GM12878 (cell line): Measurements from ENCODE around the gene COL27A1. TPM values are rescaled to one million over a fixed set of nuclear protein-coding genes. Genes with fewer than 3 reads are reported as not detected.

ENCODE experiments used
- ATAC-seq: fragments of 200-7000 bp; cut with Tn5 transposase; 3 replicates; pipeline ENCODE4 v1.9.1; 2020; ENCODE audit warnings: mild to moderate bottlenecking, moderate library complexity
- BruUV-seq: library from RNA; stranded (reverse); fragments of 400-500 nt; replicated peaks from 2 replicates; lab custom pipeline; 2021; lab: Mats Ljungman, UMichigan
- CTCF ChIA-PET: fragments of 300-600 bp; sonication (Branson Sonifier 250); formaldehyde crosslinking; extraction: SDS; loops from one replicate; lab custom pipeline; 2021; ENCODE audit warnings: inconsistent platforms; lab: Yijun Ruan, JAX
- POLR2A ChIA-PET: fragments of 350-600 bp; formaldehyde crosslinking; extraction: SDS; loops from one replicate; lab custom pipeline; 2021; ENCODE audit warnings: inconsistent platforms; lab: Charles Lee
- RAD21 ChIA-PET: fragments of 300-600 bp; sonication (Branson Sonifier 250); formaldehyde crosslinking; loops from one replicate; lab custom pipeline; 2023; ENCODE audit warnings: antibody characterized with exemption; ENCODE audit not compliant: unreplicated experiment; lab: Charles Lee
- SMC1A ChIA-PET: fragments of 300-600 bp; sonication (Branson Sonifier 250); formaldehyde crosslinking; loops from one replicate; lab custom pipeline; 2023; ENCODE audit not compliant: unreplicated experiment, uncharacterized antibody; lab: Charles Lee
- DNase-seq: peaks from one replicate; pipeline ENCODE4 v3.0.0-alpha.2; 2011; ENCODE audit warnings: low read depth, low spot score
- FAIRE-seq: peaks from 3 replicates; lab custom pipeline; 2011; peaks lifted over from hg19 to GRCh38; lab: Jason Lieb, UNC
- H2AFZ ChIP-seq: 2 replicates; pipeline ENCODE4 v1.6.0; 2011; ENCODE audit warnings: low read depth, low read length, control low read depth; ENCODE audit not compliant: control insufficient read depth
- H3K27ac ChIP-seq: 2 replicates; pipeline ENCODE4 v1.5.1; 2011; ENCODE audit warnings: control low read depth; ENCODE audit not compliant: control insufficient read depth, insufficient read depth
- H3K27me3 ChIP-seq, 2 experiments: replicated peaks in 1 of 2; 2 replicates each; pipeline versions ENCODE4 v1.6.0 to v1.6.1; 2011; ENCODE audit warnings: low read length in 1 of 2; ENCODE audit not compliant: control insufficient read depth in 2 of 2, insufficient read depth in 2 of 2
- H3K36me3 ChIP-seq, 2 experiments: 2 replicates each; pipeline ENCODE4 v1.5.1; 2011; ENCODE audit warnings: low read length in 1 of 2; ENCODE audit not compliant: control insufficient read depth in 2 of 2, insufficient read depth in 2 of 2
- H3K4me1 ChIP-seq: 2 replicates; pipeline ENCODE4 v1.6.1; 2011; ENCODE audit warnings: mild to moderate bottlenecking, low read length, moderate library complexity, mixed read lengths; ENCODE audit not compliant: control insufficient read depth, insufficient read depth
- H3K4me2 ChIP-seq: 2 replicates; pipeline ENCODE4 v1.6.0; 2011; ENCODE audit warnings: control low read depth; ENCODE audit not compliant: control insufficient read depth, insufficient read depth
- H3K4me3 ChIP-seq: fragments of 200-600 bp; sonication (generic); 2 replicates; pipeline ENCODE4 v1.5.1; 2016
- H3K79me2 ChIP-seq: 2 replicates; pipeline ENCODE4 v1.6.0; 2011; ENCODE audit warnings: low read length; ENCODE audit not compliant: control insufficient read depth, insufficient read depth
- H3K9ac ChIP-seq: 2 replicates; pipeline ENCODE4 v1.8.0; 2011; ENCODE audit warnings: low read length, control low read depth, mixed read lengths; ENCODE audit not compliant: control insufficient read depth, insufficient read depth
- H3K9me3 ChIP-seq: replicated peaks from 3 replicates; pipeline ENCODE4 v1.5.1; 2011; ENCODE audit warnings: mild to moderate bottlenecking, low read length; ENCODE audit not compliant: control insufficient read depth, insufficient read depth
- H4K20me1 ChIP-seq: 2 replicates; pipeline ENCODE4 v1.6.0; 2011; ENCODE audit not compliant: control insufficient read depth, insufficient read depth
- BMI1 ChIP-seq: fragments of 450-650 bp; IDR thresholded peaks from 2 replicates; pipeline ENCODE4 v1.6.1; 2016; ENCODE audit warnings: mild to moderate bottlenecking, moderate library complexity, borderline replicate concordance
- CREM ChIP-seq: IDR thresholded peaks from 2 replicates; pipeline ENCODE4 v1.6.1; 2014; ENCODE audit warnings: antibody characterized with exemption, low read depth
- DPF2 ChIP-seq: fragments of 450-650 bp; IDR thresholded peaks from 2 replicates; pipeline ENCODE4 v1.6.1; 2017; ENCODE audit warnings: mild to moderate bottlenecking
- ESRRA ChIP-seq: IDR thresholded peaks from 2 replicates; pipeline ENCODE4 v1.6.1; 2012; ENCODE audit warnings: mild to moderate bottlenecking, low read length, improper control_type of control experiment
- GABPA ChIP-seq: IDR thresholded peaks from 2 replicates; pipeline ENCODE4 v1.6.1; 2014; ENCODE audit warnings: antibody characterized with exemption, low read depth, mild to moderate bottlenecking, inconsistent platforms
- IKZF1 ChIP-seq: fragments of 450-650 bp; conservative IDR thresholded peaks from 2 replicates; pipeline ENCODE4 v1.6.1; 2017; ENCODE audit warnings: antibody characterized with exemption, mild to moderate bottlenecking
- KLF5 ChIP-seq: fragments of 450-650 bp; IDR thresholded peaks from 2 replicates; pipeline ENCODE4 v1.6.1; 2014; ENCODE audit warnings: mild to moderate bottlenecking; ENCODE audit not compliant: partially characterized antibody
- NR2C2 ChIP-seq: IDR thresholded peaks from 2 replicates; pipeline ENCODE4 v1.6.1; 2011; ENCODE audit warnings: borderline replicate concordance, low read depth; ENCODE audit not compliant: control insufficient read depth, insufficient read length
- RAD51 ChIP-seq: fragments of 450-650 bp; IDR thresholded peaks from 2 replicates; pipeline ENCODE4 v1.6.1; 2016; ENCODE audit warnings: moderate library complexity, mild to moderate bottlenecking, inconsistent platforms
- RELB ChIP-seq: fragments of 450-650 bp; IDR thresholded peaks from 2 replicates; pipeline ENCODE4 v1.6.1; 2017; ENCODE audit warnings: low read depth, mild to moderate bottlenecking, moderate library complexity
- STAT1 ChIP-seq: fragments of 450-650 bp; conservative IDR thresholded peaks from 2 replicates; pipeline ENCODE4 v1.6.1; 2014; ENCODE audit warnings: antibody characterized with exemption, mild to moderate bottlenecking
- ZBTB11 ChIP-seq: fragments of 450-650 bp; formaldehyde crosslinking; IDR thresholded peaks from 2 replicates; pipeline ENCODE4 v1.5.0; 2022; ENCODE audit warnings: mild to moderate bottlenecking, missing genetic modification characterization
- WGBS: methylation state at CpG from one replicate; pipeline ENCODE4 v1.1.6; 2016; ENCODE audit warnings: low lambda C conversion rate; ENCODE audit not compliant: insufficient replicate concordance, insufficient coverage; ENCODE audit errors: missing lambda C conversion rate; 5-methylcytosine and 5-hydroxymethylcytosine counted together
- in situ Hi-C: fragments of 300-500 bp; cut with MboI; formaldehyde crosslinking; loops from 9 replicates; pipeline ENCODE4 v1.14.3; 2018; ENCODE audit warnings: mixed read lengths
- intact Hi-C: fragments of 100-400 bp; cut with micrococcal nuclease; formaldehyde crosslinking; loops from one replicate; pipeline ENCODE4 v1.14.2; 2022; ENCODE audit not compliant: unreplicated experiment
- polyA plus RNA-seq, 11 experiments: library from polyadenylated mRNA; depleted of rRNA in 4 of 11; unstranded in 6 of 11; stranded (reverse) in 5 of 11; fragments of >200 nt; fragmentation: Nextera tagmentation in 4 of 11; fragmentation: Illumina TruSeq in 1 of 11; extraction: Ambion mirVana in 4 of 11; extraction: Trizol in 1 of 11; gene quantifications; 1 replicate in 1 of 11; 2 replicates in 10 of 11; pipeline versions ENCODE4 v1.2.1 to v1.2.3, GENCODE V29; 2011 to 2016; ENCODE audit warnings: inconsistent platforms in 2 of 11, missing spikeins in 2 of 11, low read depth in 1 of 11
- total RNA-seq, 4 experiments: library from RNA; depleted of rRNA in 3 of 4; stranded (reverse); fragments of >200 nt in 3 of 4; fragmentation: Illumina TruSeq in 1 of 4; extraction: Trizol in 1 of 4; gene quantifications; 2 replicates each; pipeline versions ENCODE4 v1.2.1 to v1.2.3, GENCODE V29; 2013 to 2021

The COL27A1 gene
- total and polyA plus RNA-seq, 10 of the 15 experiments (the other 5 are each of a cell fraction or from before 2014, with no cell fraction given), result 0.10 TPM; not detected in 9

GRCh38 chr9:114263853-114264510 is 108.6 kb downstream of the COL27A1 start:
- FAIRE-seq, result no peak
- Histone ChIP-seq H3K4me3 (no peak overlapping the region), H3K36me3 (no peaks in the 10 kb centered on the region), H2AFZ (no peak overlapping the region), H3K79me2 (no peaks in the 10 kb centered on the region), H3K4me2 (no peak overlapping the region), H3K9ac (no peak overlapping the region), H3K27me3 (peaks cover 0 to 13% of the 10 kb centered on the region in 2 experiments), H3K27ac (no peak overlapping the region), H3K4me1 (no peaks in the 10 kb centered on the region), H4K20me1 (no peaks in the 10 kb centered on the region), H3K9me3 (no peaks in the 10 kb centered on the region)
- TF ChIP-seq ZBTB11 (CRISPR knock-in tag), result no peak
- no peak for TF ChIP-seq NR2C2
- no peak for TF ChIP-seq DPF2
- TF ChIP-seq RELB, result no peak
- no peak for TF ChIP-seq ESRRA
- no peak for TF ChIP-seq CREM
- no peak for TF ChIP-seq STAT1
- no peak for TF ChIP-seq RAD51
- TF ChIP-seq BMI1, result no peak
- no peak for TF ChIP-seq KLF5
- TF ChIP-seq GABPA, result no peak
- TF ChIP-seq IKZF1, result no peak
- no TSS peak for BruUV-seq
- CTCF ChIA-PET, result interaction anchor here (1.3 kb wide), 1 partner anchor 10 kb away, joined by 4 read pairs; no protein-coding TSS in a partner anchor
- ATAC-seq, result no peak; the same call in 1 of the 3 replicates
- SMC1A ChIA-PET, result no interaction called here
- in situ Hi-C loops (no loop called here), intact Hi-C loops (no loop called here)
- POLR2A ChIA-PET, result no interaction called here
- RAD21 ChIA-PET, result no interaction called here
- 16% methylated on average over 20 of the region's 21 CpGs for WGBS
- no peak for DNase-seq
